D721Med (cell line): ENCODE measurements around the gene TESPA1.

Source experiments
- DNase-seq: peaks from one replicate; pipeline ENCODE4 v3.0.0; 2011; ENCODE audit warnings: low spot score; ENCODE audit not compliant: insufficient read length
- FAIRE-seq: peaks from 2 replicates; lab custom pipeline; 2011; peaks lifted over from hg19 to GRCh38; lab: Jason Lieb, UNC
- CTCF ChIP-seq: IDR thresholded peaks from 2 replicates; pipeline ENCODE4 v1.5.1; 2012; ENCODE audit warnings: mild to moderate bottlenecking, control low read depth; ENCODE audit not compliant: insufficient read depth; ENCODE audit errors: missing control alignments

The TESPA1 gene

GRCh38 chr12:54937376-54937775, 47.2 kb downstream of the TESPA1 start:
- DNase-seq (no peak), FAIRE-seq (no peak)
- no peak for TF ChIP-seq CTCF

- TF ChIP-seq CTCF, result no peak
- DNase-seq (no peak), FAIRE-seq (no peak)
Observed at GRCh38 chr12:54936736-54937135, 47.8 kb downstream of the TESPA1 start.

GRCh38 chr12:54935235-54935951, 49.2 kb downstream of the TESPA1 start:
- FAIRE-seq (no peak), DNase-seq (no peak)
- TF ChIP-seq CTCF, result no peak

GRCh38 chr12:54934419-54934818, 50.1 kb downstream of the TESPA1 start:
- no peak for FAIRE-seq
- no peak for TF ChIP-seq CTCF
- DNase-seq, result no peak

- FAIRE-seq, result no peak
- TF ChIP-seq CTCF, result no peak
- DNase-seq, result no peak
Observed at GRCh38 chr12:54933376-54933775, 51.2 kb downstream of the TESPA1 start.

- TF ChIP-seq CTCF, result no peak
- FAIRE-seq (no peak), DNase-seq (no peak)
Observed at GRCh38 chr12:54932691-54933090, 51.9 kb downstream of the TESPA1 start.

- no peak for FAIRE-seq
- no peak for TF ChIP-seq CTCF
- no peak for DNase-seq
Observed at GRCh38 chr12:54932038-54932437, 52.5 kb downstream of the TESPA1 start.
